ENCODE results near the gene MZT2A. TPM values are rescaled to one million over a fixed set of nuclear protein-coding genes. Genes with fewer than 3 reads are reported as not detected.
A peak's percentile ranks its signal among the peaks of the same experiment; 100 is the strongest.

The MZT2A gene
- total and polyA plus RNA-seq, 9 of the 15 experiments (the other 6 are each of a cell fraction or from before 2014, with no cell fraction given), result 5.8 to 355 (median 101) TPM

DNA sequence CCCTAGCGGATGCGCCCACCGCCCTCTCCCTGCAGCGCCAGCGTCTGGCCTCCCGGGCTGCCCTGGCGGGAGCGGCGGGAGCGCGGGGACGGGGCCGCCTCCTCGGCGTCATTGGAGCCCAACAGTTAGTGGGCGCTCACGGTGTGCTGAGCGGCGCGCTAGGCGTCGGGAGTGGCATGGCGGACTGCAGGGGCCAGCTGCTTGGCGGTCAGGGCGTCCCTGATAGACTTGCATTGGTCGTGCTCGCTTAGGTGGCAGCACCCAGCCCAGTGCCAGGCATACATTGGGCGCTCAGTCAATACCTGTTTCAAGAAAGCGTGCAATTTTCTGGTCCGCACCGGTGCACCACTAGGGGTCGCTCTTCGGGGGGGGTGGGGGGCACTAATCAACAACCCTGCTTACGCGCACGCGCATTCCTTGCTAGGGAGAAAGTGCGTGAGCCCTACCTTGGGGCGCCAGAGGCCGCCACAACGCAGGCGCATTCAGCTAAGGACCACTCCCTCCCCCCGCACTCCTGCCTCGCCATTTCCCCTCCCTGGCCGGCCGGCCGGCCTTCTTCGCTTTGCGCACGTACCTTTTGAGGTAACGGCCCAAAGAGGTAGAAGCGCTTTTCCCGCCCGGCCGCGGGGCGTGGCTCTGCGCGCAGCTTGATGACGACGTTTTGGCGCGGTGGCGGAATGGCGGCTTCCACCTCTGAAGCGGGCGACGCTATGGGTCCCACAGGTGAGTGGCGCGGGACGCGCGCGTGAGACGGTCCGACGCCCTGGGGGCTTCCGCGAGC, 411 bp upstream of the MZT2A start (continued):
- TF ChIP-seq, protein P1, sequence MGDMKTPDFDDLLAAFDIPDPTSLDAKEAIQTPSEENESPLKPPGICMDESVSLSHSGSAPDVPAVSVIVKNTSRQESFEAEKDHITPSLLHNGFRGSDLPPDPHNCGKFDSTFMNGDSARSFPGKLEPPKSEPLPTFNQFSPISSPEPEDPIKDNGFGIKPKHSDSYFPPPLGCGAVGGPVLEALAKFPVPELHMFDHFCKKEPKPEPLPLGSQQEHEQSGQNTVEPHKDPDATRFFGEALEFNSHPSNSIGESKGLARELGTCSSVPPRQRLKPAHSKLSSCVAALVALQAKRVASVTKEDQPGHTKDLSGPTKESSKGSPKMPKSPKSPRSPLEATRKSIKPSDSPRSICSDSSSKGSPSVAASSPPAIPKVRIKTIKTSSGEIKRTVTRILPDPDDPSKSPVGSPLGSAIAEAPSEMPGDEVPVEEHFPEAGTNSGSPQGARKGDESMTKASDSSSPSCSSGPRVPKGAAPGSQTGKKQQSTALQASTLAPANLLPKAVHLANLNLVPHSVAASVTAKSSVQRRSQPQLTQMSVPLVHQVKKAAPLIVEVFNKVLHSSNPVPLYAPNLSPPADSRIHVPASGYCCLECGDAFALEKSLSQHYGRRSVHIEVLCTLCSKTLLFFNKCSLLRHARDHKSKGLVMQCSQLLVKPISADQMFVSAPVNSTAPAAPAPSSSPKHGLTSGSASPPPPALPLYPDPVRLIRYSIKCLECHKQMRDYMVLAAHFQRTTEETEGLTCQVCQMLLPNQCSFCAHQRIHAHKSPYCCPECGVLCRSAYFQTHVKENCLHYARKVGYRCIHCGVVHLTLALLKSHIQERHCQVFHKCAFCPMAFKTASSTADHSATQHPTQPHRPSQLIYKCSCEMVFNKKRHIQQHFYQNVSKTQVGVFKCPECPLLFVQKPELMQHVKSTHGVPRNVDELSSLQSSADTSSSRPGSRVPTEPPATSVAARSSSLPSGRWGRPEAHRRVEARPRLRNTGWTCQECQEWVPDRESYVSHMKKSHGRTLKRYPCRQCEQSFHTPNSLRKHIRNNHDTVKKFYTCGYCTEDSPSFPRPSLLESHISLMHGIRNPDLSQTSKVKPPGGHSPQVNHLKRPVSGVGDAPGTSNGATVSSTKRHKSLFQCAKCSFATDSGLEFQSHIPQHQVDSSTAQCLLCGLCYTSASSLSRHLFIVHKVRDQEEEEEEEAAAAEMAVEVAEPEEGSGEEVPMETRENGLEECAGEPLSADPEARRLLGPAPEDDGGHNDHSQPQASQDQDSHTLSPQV (IDR thresholded peaks at IDR 0.05), result peak; percentile 8
- TF ChIP-seq MYBL2 (IDR thresholded peaks at IDR 0.05; ENCODE audit: low read depth) (peak; percentile 93), MYBL2 (CRISPR knock-in tag; IDR thresholded peaks at IDR 0.05; ENCODE audit: borderline replicate concordance) (peak; percentile 67; the same call in 1 of the 2 replicates), HMG20B (CRISPR knock-in tag; IDR thresholded peaks at IDR 0.05) (no peak), NCOA6 (IDR thresholded peaks at IDR 0.05) (no peak), FOXA3 (CRISPR knock-in tag; conservative IDR thresholded peaks at IDR 0.05 in 1 of 2, IDR thresholded peaks at IDR 0.05 in 1 of 2) (peak in 1 of 2 experiments; percentile 81; a peak in 2 of 4 replicates), EP400 (IDR thresholded peaks at IDR 0.05) (peak; percentile 96), HNRNPL (IDR thresholded peaks at IDR 0.05; ENCODE audit: low read depth, low read length) (peak; percentile 94), HMGN3 (IDR thresholded peaks at IDR 0.05; ENCODE audit: borderline replicate concordance, extremely low read depth, insufficient read length, low read depth, low read length) (peak; percentile 44)
- TF ChIP-seq, protein P2, sequence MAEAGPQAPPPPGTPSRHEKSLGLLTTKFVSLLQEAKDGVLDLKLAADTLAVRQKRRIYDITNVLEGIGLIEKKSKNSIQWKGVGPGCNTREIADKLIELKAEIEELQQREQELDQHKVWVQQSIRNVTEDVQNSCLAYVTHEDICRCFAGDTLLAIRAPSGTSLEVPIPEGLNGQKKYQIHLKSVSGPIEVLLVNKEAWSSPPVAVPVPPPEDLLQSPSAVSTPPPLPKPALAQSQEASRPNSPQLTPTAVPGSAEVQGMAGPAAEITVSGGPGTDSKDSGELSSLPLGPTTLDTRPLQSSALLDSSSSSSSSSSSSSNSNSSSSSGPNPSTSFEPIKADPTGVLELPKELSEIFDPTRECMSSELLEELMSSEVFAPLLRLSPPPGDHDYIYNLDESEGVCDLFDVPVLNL (CRISPR knock-in tag; IDR thresholded peaks at IDR 0.05; ENCODE audit: low read depth), result peak; percentile 96
- TF ChIP-seq, protein P3, sequence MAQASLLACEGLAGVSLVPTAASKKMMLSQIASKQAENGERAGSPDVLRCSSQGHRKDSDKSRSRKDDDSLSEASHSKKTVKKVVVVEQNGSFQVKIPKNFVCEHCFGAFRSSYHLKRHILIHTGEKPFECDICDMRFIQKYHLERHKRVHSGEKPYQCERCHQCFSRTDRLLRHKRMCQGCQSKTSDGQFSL (CRISPR knock-in tag; IDR thresholded peaks at IDR 0.05), result peak; percentile 98
- TF ChIP-seq, protein P3 (tag; IDR thresholded peaks at IDR 0.05), result peak in 1 of 2 experiments; percentile 97; a peak in 2 of 4 replicates
- TF ChIP-seq, protein P4, sequence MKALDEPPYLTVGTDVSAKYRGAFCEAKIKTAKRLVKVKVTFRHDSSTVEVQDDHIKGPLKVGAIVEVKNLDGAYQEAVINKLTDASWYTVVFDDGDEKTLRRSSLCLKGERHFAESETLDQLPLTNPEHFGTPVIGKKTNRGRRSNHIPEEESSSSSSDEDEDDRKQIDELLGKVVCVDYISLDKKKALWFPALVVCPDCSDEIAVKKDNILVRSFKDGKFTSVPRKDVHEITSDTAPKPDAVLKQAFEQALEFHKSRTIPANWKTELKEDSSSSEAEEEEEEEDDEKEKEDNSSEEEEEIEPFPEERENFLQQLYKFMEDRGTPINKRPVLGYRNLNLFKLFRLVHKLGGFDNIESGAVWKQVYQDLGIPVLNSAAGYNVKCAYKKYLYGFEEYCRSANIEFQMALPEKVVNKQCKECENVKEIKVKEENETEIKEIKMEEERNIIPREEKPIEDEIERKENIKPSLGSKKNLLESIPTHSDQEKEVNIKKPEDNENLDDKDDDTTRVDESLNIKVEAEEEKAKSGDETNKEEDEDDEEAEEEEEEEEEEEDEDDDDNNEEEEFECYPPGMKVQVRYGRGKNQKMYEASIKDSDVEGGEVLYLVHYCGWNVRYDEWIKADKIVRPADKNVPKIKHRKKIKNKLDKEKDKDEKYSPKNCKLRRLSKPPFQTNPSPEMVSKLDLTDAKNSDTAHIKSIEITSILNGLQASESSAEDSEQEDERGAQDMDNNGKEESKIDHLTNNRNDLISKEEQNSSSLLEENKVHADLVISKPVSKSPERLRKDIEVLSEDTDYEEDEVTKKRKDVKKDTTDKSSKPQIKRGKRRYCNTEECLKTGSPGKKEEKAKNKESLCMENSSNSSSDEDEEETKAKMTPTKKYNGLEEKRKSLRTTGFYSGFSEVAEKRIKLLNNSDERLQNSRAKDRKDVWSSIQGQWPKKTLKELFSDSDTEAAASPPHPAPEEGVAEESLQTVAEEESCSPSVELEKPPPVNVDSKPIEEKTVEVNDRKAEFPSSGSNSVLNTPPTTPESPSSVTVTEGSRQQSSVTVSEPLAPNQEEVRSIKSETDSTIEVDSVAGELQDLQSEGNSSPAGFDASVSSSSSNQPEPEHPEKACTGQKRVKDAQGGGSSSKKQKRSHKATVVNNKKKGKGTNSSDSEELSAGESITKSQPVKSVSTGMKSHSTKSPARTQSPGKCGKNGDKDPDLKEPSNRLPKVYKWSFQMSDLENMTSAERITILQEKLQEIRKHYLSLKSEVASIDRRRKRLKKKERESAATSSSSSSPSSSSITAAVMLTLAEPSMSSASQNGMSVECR (CRISPR knock-in tag; IDR thresholded peaks at IDR 0.05), result peak; percentile 89

All from K562 (cell line).